K562 (cell line): ENCODE measurements around the gene MYO16. TPM values are rescaled to one million over a fixed set of nuclear protein-coding genes. Genes with fewer than 3 reads are reported as not detected.
A peak's percentile ranks its signal among the peaks of the same experiment; 100 is the strongest.

Experiments used
- CBX3 ChIP-seq, 2 experiments: IDR thresholded peaks; 1 replicate in 1 of 2; 2 replicates in 1 of 2; pipeline ENCODE4 v1.6.1; 2012; ENCODE audit warnings: inconsistent platforms in 2 of 2, low read length in 2 of 2, borderline replicate concordance in 1 of 2, control low read depth in 1 of 2
- MAZ ChIP-seq, 2 experiments: fragments of 450-650 bp in 1 of 2; sonication (generic) in 1 of 2; formaldehyde crosslinking; IDR thresholded peaks in 1 of 2; conservative IDR thresholded peaks in 1 of 2; 2 replicates each; pipeline versions ENCODE4 v1.4.0 to v1.5.0; 2020; ENCODE audit warnings: mild to moderate bottlenecking in 1 of 2, missing genetic modification reagents in 1 of 2
- PRPF4 ChIP-seq: fragments of 200-400 bp; formaldehyde crosslinking; IDR thresholded peaks from one replicate; pipeline ENCODE4 v1.6.1; 2017; ENCODE audit warnings: low read length, low read depth, mild to moderate bottlenecking; ENCODE audit not compliant: insufficient read depth, poor library complexity, severe bottlenecking
- SP1 ChIP-seq: sonication (generic); formaldehyde crosslinking; IDR thresholded peaks from 2 replicates; pipeline ENCODE4 v1.8.1; 2022; ENCODE audit warnings: mild to moderate bottlenecking, missing genetic modification reagents
- WHSC1 ChIP-seq: IDR thresholded peaks from one replicate; pipeline ENCODE4 v1.6.1; 2012; ENCODE audit warnings: low read length, control low read depth, inconsistent platforms
- ZNF134 ChIP-seq: fragments of 250-450 bp; sonication (Bioruptor Pico); conservative IDR thresholded peaks from 2 replicates; pipeline ENCODE4 v1.4.0; 2020
- ZNF239 ChIP-seq: fragments of 250-450 bp; sonication (Bioruptor Pico); IDR thresholded peaks from 2 replicates; pipeline ENCODE4 v1.4.0; 2020; ENCODE audit warnings: mild to moderate bottlenecking
- ZNF668 ChIP-seq: fragments of 250-450 bp; sonication (Bioruptor Pico); IDR thresholded peaks from 2 replicates; pipeline ENCODE4 v1.8.0; 2022; ENCODE audit warnings: mild to moderate bottlenecking, inconsistent platforms
- ZNF77 ChIP-seq: fragments of 250-450 bp; sonication (Bioruptor Pico); IDR thresholded peaks from 2 replicates; pipeline ENCODE4 v1.5.0; 2020
- polyA plus RNA-seq, 8 experiments: library from polyadenylated mRNA; depleted of rRNA in 4 of 8; stranded (reverse) in 5 of 8; unstranded in 3 of 8; fragments of >200 nt; fragmentation: Nextera tagmentation in 2 of 8; fragmentation: Illumina TruSeq in 1 of 8; extraction: Ambion mirVana in 2 of 8; extraction: Trizol in 1 of 8; gene quantifications; 2 replicates each; pipeline versions ENCODE4 v1.2.1 to v1.2.3, GENCODE V29; 2011 to 2014; ENCODE audit warnings: inconsistent platforms in 1 of 8, missing spikeins in 1 of 8
- total RNA-seq, 7 experiments: library from RNA; depleted of rRNA in 6 of 7; stranded (reverse); fragments of >200 nt in 6 of 7; fragmentation: Illumina TruSeq in 2 of 7; extraction: Trizol in 2 of 7; gene quantifications; 2 replicates each; pipeline versions ENCODE4 v1.2.1 to v1.2.3, GENCODE V29; 2011 to 2021; ENCODE audit warnings: low replicate concordance in 1 of 7
- TF ChIP-seq, protein P1 (sequence below), 2 experiments: IDR thresholded peaks in 1 of 2; conservative IDR thresholded peaks in 1 of 2; 2 replicates each; pipeline ENCODE4 v1.6.1; 2016; ENCODE audit warnings: low read depth in 2 of 2, mild to moderate bottlenecking in 1 of 2, missing compliant biosample characterization in 1 of 2, missing genetic modification characterization in 1 of 2, moderate library complexity in 1 of 2
- TF ChIP-seq, protein P2 (sequence below): fragments of 250-450 bp; sonication (Bioruptor Pico); IDR thresholded peaks from 2 replicates; pipeline ENCODE4 v1.5.0; 2020; ENCODE audit warnings: mild to moderate bottlenecking
- TF ChIP-seq, protein P3 (sequence below): fragments of 150-350 bp; IDR thresholded peaks from 2 replicates; pipeline ENCODE4 v1.6.1; 2014; ENCODE audit warnings: low read depth, mild to moderate bottlenecking, low read length, borderline replicate concordance
- TF ChIP-seq, protein P4 (sequence below): fragments of 450-650 bp; IDR thresholded peaks from 2 replicates; pipeline ENCODE4 v1.6.1; 2017; ENCODE audit warnings: mild to moderate bottlenecking, moderate library complexity

Gene MYO16
- total and polyA plus RNA-seq, 9 of the 15 experiments (the other 6 are each of a cell fraction or from before 2014, with no cell fraction given) = 4.3 to 45.7 (median 12.1) TPM

DNA sequence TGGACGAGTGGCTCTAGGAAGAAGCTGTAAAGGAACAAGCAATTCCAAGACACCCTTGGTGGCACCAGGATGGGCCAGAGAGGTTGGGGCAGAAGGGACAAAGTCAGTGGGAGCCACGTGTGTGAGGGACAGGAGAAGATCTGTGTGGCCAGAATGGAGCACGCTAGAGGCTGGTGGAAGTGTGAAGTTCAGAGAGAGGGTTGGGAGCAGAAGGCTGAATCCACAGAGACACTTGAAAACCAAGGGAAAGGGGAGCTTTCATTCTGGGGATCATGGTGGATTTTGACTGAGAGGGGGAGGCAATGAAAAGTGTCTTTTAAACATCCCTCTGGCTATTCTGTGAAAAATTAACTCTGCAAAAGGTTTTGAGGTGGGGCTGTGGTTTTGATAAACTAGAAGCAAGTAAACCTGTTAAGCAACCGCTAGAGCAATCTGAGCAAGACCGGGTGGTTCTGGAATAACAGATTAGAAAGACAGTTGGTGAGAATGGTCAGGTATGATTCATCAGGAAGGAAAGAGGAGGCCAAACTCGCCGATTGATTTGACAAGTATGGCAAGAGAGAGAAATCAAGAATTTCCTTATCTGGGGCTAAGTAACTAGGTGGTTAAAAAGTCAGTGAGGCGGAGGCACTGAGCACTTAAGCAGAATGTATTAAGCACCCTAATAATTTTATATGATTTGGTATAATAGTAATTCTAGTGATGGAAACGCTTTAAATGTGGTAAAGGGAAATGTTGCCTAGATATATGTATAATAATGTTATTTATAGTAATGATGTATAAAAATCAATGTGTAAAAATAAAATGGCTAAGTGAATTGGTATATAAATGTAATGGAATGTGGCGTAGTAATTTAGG lies 140.0 kb downstream of the MYO16 start (continued):
- TF ChIP-seq, protein P1, sequence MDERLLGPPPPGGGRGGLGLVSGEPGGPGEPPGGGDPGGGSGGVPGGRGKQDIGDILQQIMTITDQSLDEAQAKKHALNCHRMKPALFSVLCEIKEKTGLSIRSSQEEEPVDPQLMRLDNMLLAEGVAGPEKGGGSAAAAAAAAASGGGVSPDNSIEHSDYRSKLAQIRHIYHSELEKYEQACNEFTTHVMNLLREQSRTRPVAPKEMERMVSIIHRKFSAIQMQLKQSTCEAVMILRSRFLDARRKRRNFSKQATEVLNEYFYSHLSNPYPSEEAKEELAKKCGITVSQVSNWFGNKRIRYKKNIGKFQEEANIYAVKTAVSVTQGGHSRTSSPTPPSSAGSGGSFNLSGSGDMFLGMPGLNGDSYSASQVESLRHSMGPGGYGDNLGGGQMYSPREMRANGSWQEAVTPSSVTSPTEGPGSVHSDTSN (CRISPR knock-in tag; IDR thresholded peaks at IDR 0.05; ENCODE audit: low read depth) = no peak
- TF ChIP-seq, protein P1 (tag; conservative IDR thresholded peaks at IDR 0.05; ENCODE audit: low read depth) = 0 out of 2 replicates have a peak, but pooled peaks have one; percentile 10
- no peak for TF ChIP-seq ZNF668 (CRISPR knock-in tag)
- TF ChIP-seq, protein P2, sequence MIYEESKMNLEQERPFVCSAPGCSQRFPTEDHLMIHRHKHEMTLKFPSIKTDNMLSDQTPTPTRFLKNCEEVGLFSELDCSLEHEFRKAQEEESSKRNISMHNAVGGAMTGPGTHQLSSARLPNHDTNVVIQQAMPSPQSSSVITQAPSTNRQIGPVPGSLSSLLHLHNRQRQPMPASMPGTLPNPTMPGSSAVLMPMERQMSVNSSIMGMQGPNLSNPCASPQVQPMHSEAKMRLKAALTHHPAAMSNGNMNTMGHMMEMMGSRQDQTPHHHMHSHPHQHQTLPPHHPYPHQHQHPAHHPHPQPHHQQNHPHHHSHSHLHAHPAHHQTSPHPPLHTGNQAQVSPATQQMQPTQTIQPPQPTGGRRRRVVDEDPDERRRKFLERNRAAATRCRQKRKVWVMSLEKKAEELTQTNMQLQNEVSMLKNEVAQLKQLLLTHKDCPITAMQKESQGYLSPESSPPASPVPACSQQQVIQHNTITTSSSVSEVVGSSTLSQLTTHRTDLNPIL (CRISPR knock-in tag) = no peak
- TF ChIP-seq PRPF4 = no peak
- TF ChIP-seq, protein P3, sequence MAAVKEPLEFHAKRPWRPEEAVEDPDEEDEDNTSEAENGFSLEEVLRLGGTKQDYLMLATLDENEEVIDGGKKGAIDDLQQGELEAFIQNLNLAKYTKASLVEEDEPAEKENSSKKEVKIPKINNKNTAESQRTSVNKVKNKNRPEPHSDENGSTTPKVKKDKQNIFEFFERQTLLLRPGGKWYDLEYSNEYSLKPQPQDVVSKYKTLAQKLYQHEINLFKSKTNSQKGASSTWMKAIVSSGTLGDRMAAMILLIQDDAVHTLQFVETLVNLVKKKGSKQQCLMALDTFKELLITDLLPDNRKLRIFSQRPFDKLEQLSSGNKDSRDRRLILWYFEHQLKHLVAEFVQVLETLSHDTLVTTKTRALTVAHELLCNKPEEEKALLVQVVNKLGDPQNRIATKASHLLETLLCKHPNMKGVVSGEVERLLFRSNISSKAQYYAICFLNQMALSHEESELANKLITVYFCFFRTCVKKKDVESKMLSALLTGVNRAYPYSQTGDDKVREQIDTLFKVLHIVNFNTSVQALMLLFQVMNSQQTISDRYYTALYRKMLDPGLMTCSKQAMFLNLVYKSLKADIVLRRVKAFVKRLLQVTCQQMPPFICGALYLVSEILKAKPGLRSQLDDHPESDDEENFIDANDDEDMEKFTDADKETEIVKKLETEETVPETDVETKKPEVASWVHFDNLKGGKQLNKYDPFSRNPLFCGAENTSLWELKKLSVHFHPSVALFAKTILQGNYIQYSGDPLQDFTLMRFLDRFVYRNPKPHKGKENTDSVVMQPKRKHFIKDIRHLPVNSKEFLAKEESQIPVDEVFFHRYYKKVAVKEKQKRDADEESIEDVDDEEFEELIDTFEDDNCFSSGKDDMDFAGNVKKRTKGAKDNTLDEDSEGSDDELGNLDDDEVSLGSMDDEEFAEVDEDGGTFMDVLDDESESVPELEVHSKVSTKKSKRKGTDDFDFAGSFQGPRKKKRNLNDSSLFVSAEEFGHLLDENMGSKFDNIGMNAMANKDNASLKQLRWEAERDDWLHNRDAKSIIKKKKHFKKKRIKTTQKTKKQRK = no peak
- no peak for TF ChIP-seq SP1 (CRISPR knock-in tag)
- TF ChIP-seq, protein P4, sequence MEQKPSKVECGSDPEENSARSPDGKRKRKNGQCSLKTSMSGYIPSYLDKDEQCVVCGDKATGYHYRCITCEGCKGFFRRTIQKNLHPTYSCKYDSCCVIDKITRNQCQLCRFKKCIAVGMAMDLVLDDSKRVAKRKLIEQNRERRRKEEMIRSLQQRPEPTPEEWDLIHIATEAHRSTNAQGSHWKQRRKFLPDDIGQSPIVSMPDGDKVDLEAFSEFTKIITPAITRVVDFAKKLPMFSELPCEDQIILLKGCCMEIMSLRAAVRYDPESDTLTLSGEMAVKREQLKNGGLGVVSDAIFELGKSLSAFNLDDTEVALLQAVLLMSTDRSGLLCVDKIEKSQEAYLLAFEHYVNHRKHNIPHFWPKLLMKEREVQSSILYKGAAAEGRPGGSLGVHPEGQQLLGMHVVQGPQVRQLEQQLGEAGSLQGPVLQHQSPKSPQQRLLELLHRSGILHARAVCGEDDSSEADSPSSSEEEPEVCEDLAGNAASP = no peak
- TF ChIP-seq CBX3 (IDR thresholded peaks at IDR 0.05; ENCODE audit: borderline replicate concordance in 1 of 2, low read length in 2 of 2) = peak in 1 of 2 experiments; percentile 85; a peak in 2 of 3 replicates
- TF ChIP-seq ZNF239 = no peak
- TF ChIP-seq ZNF77 (CRISPR knock-in tag) = no peak
- TF ChIP-seq ZNF134 (CRISPR knock-in tag) = no peak
- no peak for TF ChIP-seq MAZ (CRISPR knock-in tag; conservative IDR thresholded peaks at IDR 0.05 in 1 of 2, IDR thresholded peaks at IDR 0.05 in 1 of 2)
- no peak for TF ChIP-seq WHSC1
